ENCODE measurements around the gene RCBTB2.

- TF ChIP-seq, protein P1, sequence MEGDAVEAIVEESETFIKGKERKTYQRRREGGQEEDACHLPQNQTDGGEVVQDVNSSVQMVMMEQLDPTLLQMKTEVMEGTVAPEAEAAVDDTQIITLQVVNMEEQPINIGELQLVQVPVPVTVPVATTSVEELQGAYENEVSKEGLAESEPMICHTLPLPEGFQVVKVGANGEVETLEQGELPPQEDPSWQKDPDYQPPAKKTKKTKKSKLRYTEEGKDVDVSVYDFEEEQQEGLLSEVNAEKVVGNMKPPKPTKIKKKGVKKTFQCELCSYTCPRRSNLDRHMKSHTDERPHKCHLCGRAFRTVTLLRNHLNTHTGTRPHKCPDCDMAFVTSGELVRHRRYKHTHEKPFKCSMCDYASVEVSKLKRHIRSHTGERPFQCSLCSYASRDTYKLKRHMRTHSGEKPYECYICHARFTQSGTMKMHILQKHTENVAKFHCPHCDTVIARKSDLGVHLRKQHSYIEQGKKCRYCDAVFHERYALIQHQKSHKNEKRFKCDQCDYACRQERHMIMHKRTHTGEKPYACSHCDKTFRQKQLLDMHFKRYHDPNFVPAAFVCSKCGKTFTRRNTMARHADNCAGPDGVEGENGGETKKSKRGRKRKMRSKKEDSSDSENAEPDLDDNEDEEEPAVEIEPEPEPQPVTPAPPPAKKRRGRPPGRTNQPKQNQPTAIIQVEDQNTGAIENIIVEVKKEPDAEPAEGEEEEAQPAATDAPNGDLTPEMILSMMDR (IDR thresholded peaks at IDR 0.05; ENCODE audit: low read length): no peak
- TF ChIP-seq EZH2 (IDR thresholded peaks at IDR 0.05; ENCODE audit: borderline replicate concordance, low read length): no peak
Observed at GRCh38 chr13:48494874-48495273, 38.0 kb downstream of the RCBTB2 start.

All from OCI-LY1 (cell line).